SK-N-SH (cell line): Measurements from ENCODE around the gene TAB2. TPM values are rescaled to one million over a fixed set of nuclear protein-coding genes. Genes with fewer than 3 reads are reported as not detected.

ENCODE experiments used
- CTCF ChIA-PET: fragments of 300-600, 350-600 bp; formaldehyde crosslinking; extraction: SDS; loops from one replicate; lab custom pipeline; 2021; lab: Yijun Ruan, JAX
- POLR2A ChIA-PET: fragments of 350-600 bp; sonication (Branson Sonifier 250); formaldehyde crosslinking; extraction: SDS; loops from one replicate; lab custom pipeline; 2020; ENCODE audit warnings: antibody characterized with exemption, inconsistent platforms; lab: Yijun Ruan, JAX
- DNase-seq: peaks from one replicate; pipeline ENCODE4 v3.0.0; 2012
- H2AFZ ChIP-seq: fragments of 200-600 bp; sonication (generic); 2 replicates; pipeline ENCODE4 v1.8.1; 2016; ENCODE audit warnings: antibody characterized with exemption, mild to moderate bottlenecking, low read depth
- H3F3A ChIP-seq: fragments of 200-600 bp; sonication (generic); replicated peaks from 2 replicates; pipeline ENCODE3; 2016; ENCODE audit warnings: antibody characterized with exemption, mild to moderate bottlenecking; ENCODE audit not compliant: insufficient read depth
- H3K27ac ChIP-seq, 2 experiments: fragments of 200-500 bp in 1 of 2; fragments of 200-600 bp in 1 of 2; sonication (Bioruptor generic) in 1 of 2; sonication (generic), shearing (Covaris generic) in 1 of 2; 2 replicates each; pipeline versions ENCODE4 v1.5.1 to v1.6.1; 2014 to 2016; ENCODE audit warnings: low read depth in 2 of 2, inconsistent platforms in 1 of 2, low read length in 1 of 2, mild to moderate bottlenecking in 1 of 2, mixed read lengths in 1 of 2
- H3K27me3 ChIP-seq: fragments of 200-600 bp; sonication (generic), shearing (Covaris generic); 2 replicates; pipeline ENCODE4 v1.6.1; 2016; ENCODE audit warnings: mixed run types; ENCODE audit not compliant: insufficient read depth
- H3K36me3 ChIP-seq, 2 experiments: fragments of 200-500 bp in 1 of 2; fragments of 200-600 bp in 1 of 2; sonication (Bioruptor generic) in 1 of 2; sonication (generic) in 1 of 2; replicated peaks in 1 of 2; 2 replicates each; pipeline versions ENCODE3 to v1.5.1; 2014 to 2016; ENCODE audit warnings: low read length in 1 of 2, mild to moderate bottlenecking in 1 of 2; ENCODE audit not compliant: insufficient read depth in 2 of 2, control insufficient read depth in 1 of 2
- H3K4me1 ChIP-seq, 2 experiments: fragments of 200-500 bp in 1 of 2; fragments of 200-600 bp in 1 of 2; sonication (Bioruptor generic) in 1 of 2; sonication (generic), shearing (Covaris generic) in 1 of 2; 2 replicates each; pipeline versions ENCODE4 v1.5.1 to v1.6.1; 2014 to 2016; ENCODE audit warnings: low read depth in 1 of 2, low read length in 1 of 2, mixed run types in 1 of 2; ENCODE audit not compliant: insufficient read depth in 2 of 2, control insufficient read depth in 1 of 2
- H3K4me2 ChIP-seq: fragments of 200-600 bp; sonication (generic), shearing (Covaris generic); 2 replicates; pipeline ENCODE4 v1.6.1; 2017; ENCODE audit warnings: mixed run types
- H3K4me3 ChIP-seq, 2 experiments: fragments of 200-500 bp in 1 of 2; fragments of 200-600 bp in 1 of 2; sonication (Bioruptor generic) in 1 of 2; sonication (generic), shearing (Covaris generic) in 1 of 2; 2 replicates each; pipeline versions ENCODE4 v1.5.1 to v1.8.1; 2014 to 2016; ENCODE audit warnings: low read depth in 2 of 2, inconsistent platforms in 1 of 2, low read length in 1 of 2, mild to moderate bottlenecking in 1 of 2, mixed read lengths in 1 of 2, moderate library complexity in 1 of 2
- H3K79me2 ChIP-seq: fragments of 200-600 bp; sonication (generic); 2 replicates; pipeline ENCODE4 v1.8.1; 2017; ENCODE audit warnings: mild to moderate bottlenecking; ENCODE audit not compliant: insufficient read depth
- H3K9ac ChIP-seq: fragments of 200-600 bp; sonication (generic); 2 replicates; pipeline ENCODE4 v1.6.1; 2017; ENCODE audit warnings: mixed run types
- H3K9me2 ChIP-seq: fragments of 200-600 bp; sonication (generic); 2 replicates; pipeline ENCODE4 v1.6.1; 2017; ENCODE audit warnings: mixed run types
- H3K9me3 ChIP-seq: fragments of 200-600 bp; sonication (generic); 2 replicates; pipeline ENCODE4 v1.6.1; 2017; ENCODE audit warnings: mixed run types, mild to moderate bottlenecking, moderate library complexity
- H4K20me1 ChIP-seq: fragments of 200-600 bp; sonication (generic); 2 replicates; pipeline ENCODE4 v1.6.1; 2017; ENCODE audit warnings: mild to moderate bottlenecking, mixed run types; ENCODE audit not compliant: insufficient read depth
- CHD2 ChIP-seq: fragments of 150-350 bp; IDR thresholded peaks from 2 replicates; pipeline ENCODE4 v1.6.1; 2018; ENCODE audit warnings: low read length; ENCODE audit not compliant: partially characterized antibody
- EZH2phosphoT487 ChIP-seq: fragments of 200-600 bp; sonication (generic); IDR thresholded peaks from 2 replicates; pipeline ENCODE4 v1.6.1; 2017; ENCODE audit warnings: low read depth, mixed run types, mild to moderate bottlenecking, antibody characterized with exemption, moderate library complexity, borderline replicate concordance
- GATA2 ChIP-seq: sonication (generic); formaldehyde crosslinking; IDR thresholded peaks from 2 replicates; pipeline ENCODE4 v1.5.0; 2020; ENCODE audit warnings: mild to moderate bottlenecking, missing genetic modification reagents
- MEF2A ChIP-seq: IDR thresholded peaks from 2 replicates; pipeline ENCODE4 v1.4.0; 2012; ENCODE audit warnings: low read depth, borderline replicate concordance
- MXI1 ChIP-seq: IDR thresholded peaks from 2 replicates; pipeline ENCODE4 v1.6.1; 2012; ENCODE audit warnings: mild to moderate bottlenecking, low read depth, low read length, improper control_type of control experiment
- NFIC ChIP-seq: IDR thresholded peaks from 2 replicates; pipeline ENCODE4 v1.4.0; 2012; ENCODE audit warnings: borderline replicate concordance
- RCOR1 ChIP-seq: fragments of 150-350 bp; IDR thresholded peaks from 2 replicates; pipeline ENCODE4 v1.6.1; 2017; ENCODE audit warnings: antibody characterized with exemption, low read length
- RFX5 ChIP-seq: IDR thresholded peaks from 2 replicates; pipeline ENCODE4 v1.6.1; 2012; ENCODE audit warnings: mild to moderate bottlenecking, improper control_type of control experiment, low read length
- RXRA ChIP-seq: IDR thresholded peaks from 2 replicates; pipeline ENCODE4 v1.4.0; 2012; ENCODE audit warnings: low read depth, mild to moderate bottlenecking, borderline replicate concordance
- TEAD4 ChIP-seq: IDR thresholded peaks from 2 replicates; pipeline ENCODE4 v1.4.0; 2012; ENCODE audit warnings: mild to moderate bottlenecking, borderline replicate concordance; ENCODE audit not compliant: insufficient read depth
- YY1 ChIP-seq: IDR thresholded peaks from 2 replicates; pipeline ENCODE4 v1.4.0; 2012; ENCODE audit warnings: low read depth, mild to moderate bottlenecking
- WGBS: methylation state at CpG from one replicate; pipeline ENCODE4 v1.1.6; 2017; ENCODE audit warnings: low lambda C conversion rate; 5-methylcytosine and 5-hydroxymethylcytosine counted together
- polyA plus RNA-seq, 3 experiments: library from polyadenylated mRNA; depleted of rRNA; stranded (reverse); fragments of >200 nt; gene quantifications; 2 replicates each; pipeline ENCODE4 v1.2.3, GENCODE V29; 2012
- TF ChIP-seq, protein P1 (sequence below): IDR thresholded peaks from 2 replicates; pipeline ENCODE4; 2012
- TF ChIP-seq, protein P2 (sequence below): fragments of 150-350 bp; IDR thresholded peaks from 2 replicates; pipeline ENCODE4 v1.6.1; 2017; ENCODE audit warnings: antibody characterized with exemption, low read length, low read depth, borderline replicate concordance

The TAB2 gene
- polyA plus RNA-seq, 1 of the 3 experiments (the other 2 are of a cell fraction): 24.4 TPM

DNA sequence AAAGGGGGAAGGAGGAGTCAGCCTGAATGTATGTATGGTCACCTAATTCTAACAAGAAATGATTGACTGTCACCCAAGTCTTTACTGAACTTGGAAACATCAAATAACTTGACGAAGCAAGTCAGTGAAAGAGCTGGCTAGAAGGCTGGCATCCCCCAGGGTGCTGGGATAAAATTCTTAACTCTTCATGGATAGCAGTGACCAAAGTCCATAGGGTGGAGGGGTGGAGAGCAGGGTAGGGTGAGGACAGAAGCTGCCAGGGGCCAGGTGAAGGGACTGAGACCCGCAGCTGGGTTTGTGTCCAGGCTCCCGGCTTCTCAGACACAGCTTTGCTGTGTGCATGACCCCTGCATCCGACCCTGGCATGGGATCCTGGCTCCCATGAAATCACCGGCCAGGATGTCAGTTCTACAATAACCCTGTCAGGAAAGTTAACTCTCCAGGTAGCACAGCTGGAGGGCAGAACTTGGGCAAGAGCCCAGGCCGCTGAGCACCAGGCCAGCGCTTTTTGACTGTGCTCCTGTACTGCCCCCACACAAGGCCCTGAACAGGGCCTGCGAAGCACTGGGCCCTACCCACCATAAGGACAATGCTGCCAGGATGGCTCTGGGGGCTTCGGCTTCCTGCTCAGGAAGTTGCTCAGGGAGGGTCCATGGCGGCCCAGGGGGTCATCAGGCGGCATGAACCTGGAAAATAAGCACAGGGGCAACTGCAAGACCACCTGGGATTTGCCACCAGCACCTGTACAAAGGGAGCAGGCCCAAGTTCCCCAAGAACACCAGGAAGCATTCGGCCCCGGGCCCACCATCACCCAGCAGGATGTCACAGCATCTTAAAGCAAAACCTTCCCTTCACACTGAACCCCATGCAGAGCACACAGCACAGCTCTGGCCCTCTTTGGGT lies 134.8 kb downstream of the TAB2 start:
- ChIA-PET POLR2A (no interaction called here), CTCF (interaction anchor here (0.8 kb wide), 1 partner anchor 424 kb away, joined by 3 read pairs; no protein-coding TSS in a partner anchor)
- Histone ChIP-seq H3K9me2 (no peaks in the 10 kb centered on the region), H3K9me3 (no peaks in the 10 kb centered on the region), H3K4me3 (no peak overlapping the region), H3K27me3 (no peaks in the 10 kb centered on the region), H3K79me2 (no peaks in the 10 kb centered on the region), H3K4me1 (peaks cover 3 to 19% of the 10 kb centered on the region in 2 experiments; a peak in 2 of 4 replicates), H3K9ac (no peak overlapping the region), H2AFZ (no peak overlapping the region), H3K36me3 (no peaks in the 10 kb centered on the region), H4K20me1 (no peaks in the 10 kb centered on the region), H3F3A (peaks cover 6% of the 10 kb centered on the region), H3K27ac (no peak overlapping the region), H3K4me2 (no peak overlapping the region)
- no peak for DNase-seq
- TF ChIP-seq NFIC (no peak), GATA2 (no peak), MEF2A (no peak), TEAD4 (no peak), YY1 (no peak), RFX5 (no peak), RCOR1 (no peak), CHD2 (no peak), EZH2phosphoT487 (no peak)
- TF ChIP-seq, protein P1, sequence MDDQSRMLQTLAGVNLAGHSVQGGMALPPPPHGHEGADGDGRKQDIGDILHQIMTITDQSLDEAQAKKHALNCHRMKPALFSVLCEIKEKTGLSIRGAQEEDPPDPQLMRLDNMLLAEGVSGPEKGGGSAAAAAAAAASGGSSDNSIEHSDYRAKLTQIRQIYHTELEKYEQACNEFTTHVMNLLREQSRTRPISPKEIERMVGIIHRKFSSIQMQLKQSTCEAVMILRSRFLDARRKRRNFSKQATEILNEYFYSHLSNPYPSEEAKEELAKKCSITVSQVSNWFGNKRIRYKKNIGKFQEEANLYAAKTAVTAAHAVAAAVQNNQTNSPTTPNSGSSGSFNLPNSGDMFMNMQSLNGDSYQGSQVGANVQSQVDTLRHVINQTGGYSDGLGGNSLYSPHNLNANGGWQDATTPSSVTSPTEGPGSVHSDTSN: no peak
- 94% methylated on average over 3 of the region's 13 CpGs for WGBS

DNA sequence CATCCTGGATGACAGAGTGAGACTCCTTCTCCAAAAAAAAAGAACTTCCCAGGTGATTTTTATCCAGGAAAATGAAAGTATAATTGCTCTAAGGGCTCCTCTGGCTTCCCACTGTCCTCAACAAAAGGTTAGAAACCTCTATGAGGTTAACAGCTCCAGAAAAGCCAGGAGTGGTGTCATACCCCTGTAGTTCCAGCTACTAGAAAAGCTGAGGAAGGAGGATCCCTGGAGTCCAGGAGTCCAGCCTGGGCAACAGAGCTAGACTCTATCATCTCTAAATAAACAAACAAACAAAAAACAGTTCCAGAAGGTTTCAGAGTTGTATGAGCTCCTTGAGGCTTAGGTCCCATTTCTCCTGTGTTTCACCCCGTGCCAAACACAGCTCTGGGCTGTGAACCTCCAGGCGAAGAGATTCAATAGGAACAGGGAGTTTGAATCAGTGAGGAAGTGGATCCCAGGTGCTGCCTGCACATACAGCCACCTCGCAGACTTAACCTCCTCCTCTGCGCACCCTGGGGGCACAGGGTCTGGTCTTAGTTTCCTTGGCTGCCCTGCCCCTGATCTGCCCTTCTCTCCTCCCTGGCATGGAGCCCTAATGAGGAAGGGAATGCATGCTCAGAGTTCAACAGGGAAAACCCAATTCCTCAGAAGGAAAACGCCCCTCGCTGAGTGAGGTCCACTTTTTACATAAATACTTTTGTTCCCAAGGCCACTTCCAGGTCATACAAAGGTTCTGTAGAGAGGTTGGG lies 136.3 kb downstream of the TAB2 start:
- Histone ChIP-seq H4K20me1 (no peaks in the 10 kb centered on the region), H3K36me3 (no peaks in the 10 kb centered on the region), H3F3A (peaks cover 6% of the 10 kb centered on the region), H3K27me3 (no peaks in the 10 kb centered on the region), H3K4me1 (peaks cover 3 to 19% of the 10 kb centered on the region in 2 experiments; a peak in 2 of 4 replicates), H3K4me3 (no peak overlapping the region), H3K4me2 (peak overlapping the region; percentile 16; the same call in 1 of the 2 replicates), H2AFZ (peak overlapping the region; percentile 67; the same call in 1 of the 2 replicates), H3K9me2 (no peaks in the 10 kb centered on the region)
- WGBS: 83% methylated on average over 1 of the region's 6 CpGs
- TF ChIP-seq, protein P2, sequence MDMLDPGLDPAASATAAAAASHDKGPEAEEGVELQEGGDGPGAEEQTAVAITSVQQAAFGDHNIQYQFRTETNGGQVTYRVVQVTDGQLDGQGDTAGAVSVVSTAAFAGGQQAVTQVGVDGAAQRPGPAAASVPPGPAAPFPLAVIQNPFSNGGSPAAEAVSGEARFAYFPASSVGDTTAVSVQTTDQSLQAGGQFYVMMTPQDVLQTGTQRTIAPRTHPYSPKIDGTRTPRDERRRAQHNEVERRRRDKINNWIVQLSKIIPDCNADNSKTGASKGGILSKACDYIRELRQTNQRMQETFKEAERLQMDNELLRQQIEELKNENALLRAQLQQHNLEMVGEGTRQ: no peak
- no peak for TF ChIP-seq GATA2
- no peak for TF ChIP-seq YY1
- no peak for TF ChIP-seq RXRA
- no peak for TF ChIP-seq MXI1
- TF ChIP-seq, all 33 proteins: peak for 0
- CTCF ChIA-PET: interaction anchor here (1.1 kb wide), 2 partner anchors 22 to 425 kb away, joined by 3 to 4 read pairs; no protein-coding TSS in a partner anchor
- Histone ChIP-seq H3K9me3 (no peaks in the 10 kb centered on the region), H3K79me2 (no peaks in the 10 kb centered on the region), H3K27ac (peak overlapping the region; percentile 7 to 16; a peak in 2 of 4 replicates), H3K9ac (no peak overlapping the region)
- POLR2A ChIA-PET: no interaction called here
- no peak for DNase-seq
